A549 (cell line): ENCODE measurements around the gene TTC7B. TPM values are rescaled to one million over a fixed set of nuclear protein-coding genes. Genes with fewer than 3 reads are reported as not detected.

ENCODE experiments used
- ATAC-seq, 2 experiments: fragments of 200-7000 bp in 1 of 2; fragments of >200 bp in 1 of 2; cut with Nextera tagmentation in 1 of 2; cut with Tn5 transposase in 1 of 2; 3 replicates each; pipeline versions ENCODE4 v1.8.0 to v1.9.1; 2018 to 2020; ENCODE audit warnings: mild to moderate bottlenecking in 1 of 2, moderate library complexity in 1 of 2
- CTCF ChIA-PET: fragments of 300-600 bp; sonication (Branson Sonifier 250); formaldehyde crosslinking; extraction: SDS; loops from one replicate; lab custom pipeline; 2021; ENCODE audit warnings: antibody characterized with exemption, inconsistent platforms; lab: Yijun Ruan, JAX
- POLR2A ChIA-PET: fragments of 350-600 bp; formaldehyde crosslinking; extraction: SDS; loops from one replicate; lab custom pipeline; 2021; ENCODE audit warnings: antibody characterized with exemption, inconsistent platforms; lab: Yijun Ruan, JAX
- DNase-seq, 2 experiments: peaks; one replicate each; pipeline versions ENCODE4 v3.0.0 to v3.0.0-alpha.2; 2011 to 2016; ENCODE audit warnings: low read depth in 1 of 2, low spot score in 1 of 2
- FAIRE-seq: peaks from 2 replicates; lab custom pipeline; 2011; peaks lifted over from hg19 to GRCh38; lab: Jason Lieb, UNC
- H3K27ac ChIP-seq, 2 experiments: fragments of >200 bp; sonication (Bioruptor Twin); formaldehyde crosslinking; 3 replicates each; pipeline ENCODE4 v1.5.1; 2016 to 2017
- H3K4me1 ChIP-seq: fragments of >200 bp; sonication (Bioruptor Twin); formaldehyde crosslinking; 3 replicates; pipeline ENCODE4 v1.6.1; 2016
- H3K4me2 ChIP-seq: fragments of >200 bp; sonication (Bioruptor Twin); formaldehyde crosslinking; 3 replicates; pipeline ENCODE4 v1.6.1; 2016
- H3K4me3 ChIP-seq: fragments of >200 bp; sonication (Bioruptor Twin); formaldehyde crosslinking; 3 replicates; pipeline ENCODE4 v1.5.1; 2016
- H3K9me3 ChIP-seq: fragments of >200 bp; sonication (Bioruptor Twin); formaldehyde crosslinking; 3 replicates; pipeline ENCODE4 v1.6.1; 2016
- ATOH8 ChIP-seq: fragments of 250-450 bp; sonication (Bioruptor Pico); IDR thresholded peaks from 2 replicates; pipeline ENCODE4 v1.5.0; 2020; ENCODE audit warnings: low read depth, mild to moderate bottlenecking, moderate library complexity
- CHD4 ChIP-seq: fragments of 200-600 bp; sonication (generic); IDR thresholded peaks from 2 replicates; pipeline ENCODE4 v1.6.1; 2016; ENCODE audit warnings: antibody characterized with exemption, mild to moderate bottlenecking, borderline replicate concordance
- E2F6 ChIP-seq: IDR thresholded peaks from 2 replicates; pipeline ENCODE4 v1.6.1; 2012; ENCODE audit warnings: low read depth, borderline replicate concordance
- EHMT2 ChIP-seq: fragments of 200-600 bp; sonication (generic); IDR thresholded peaks from 2 replicates; pipeline ENCODE4 v1.6.1; 2016; ENCODE audit warnings: antibody characterized with exemption, low read depth, mild to moderate bottlenecking, moderate library complexity
- ESRRA ChIP-seq: fragments of 150-350 bp; IDR thresholded peaks from 2 replicates; pipeline ENCODE4 v1.6.1; 2014; ENCODE audit warnings: mild to moderate bottlenecking, low read length, borderline replicate concordance
- FOSB ChIP-seq: fragments of 250-450 bp; sonication (Bioruptor Pico); IDR thresholded peaks from 2 replicates; pipeline ENCODE4 v1.5.0; 2020; ENCODE audit warnings: mild to moderate bottlenecking, moderate library complexity
- HEYL ChIP-seq: fragments of 250-450 bp; sonication (Bioruptor Pico); IDR thresholded peaks from 2 replicates; pipeline ENCODE4 v1.8.0; 2021; ENCODE audit warnings: mild to moderate bottlenecking, moderate library complexity
- HOXA7 ChIP-seq: fragments of 250-450 bp; sonication (Bioruptor Pico); IDR thresholded peaks from 2 replicates; pipeline ENCODE4 v1.5.0; 2020; ENCODE audit warnings: mild to moderate bottlenecking, moderate library complexity
- HOXB13 ChIP-seq: fragments of 250-450 bp; sonication (Bioruptor Pico); IDR thresholded peaks from 2 replicates; pipeline ENCODE4 v1.5.0; 2020; ENCODE audit warnings: low read depth, mild to moderate bottlenecking, moderate library complexity
- JUN ChIP-seq, 2 experiments: fragments of >200 bp; sonication (Bioruptor Twin); formaldehyde crosslinking; IDR thresholded peaks; 2 replicates in 1 of 2; 3 replicates in 1 of 2; pipeline ENCODE4 v1.6.1; 2016 to 2017
- KDM1A ChIP-seq: fragments of 200-600 bp; sonication (generic); IDR thresholded peaks from 2 replicates; pipeline ENCODE4 v1.6.1; 2016; ENCODE audit warnings: low read depth, mild to moderate bottlenecking
- KDM5A ChIP-seq: fragments of 200-600 bp; sonication (generic); IDR thresholded peaks from 2 replicates; pipeline ENCODE4 v1.6.1; 2016; ENCODE audit warnings: antibody characterized with exemption, mild to moderate bottlenecking
- MAFK ChIP-seq: fragments of 450-650 bp; IDR thresholded peaks from 2 replicates; pipeline ENCODE4 v1.6.1; 2014; ENCODE audit not compliant: partially characterized antibody
- MAX ChIP-seq: IDR thresholded peaks from 2 replicates; pipeline ENCODE4 v1.6.1; 2012
- MYC ChIP-seq: IDR thresholded peaks from 2 replicates; pipeline ENCODE4 v1.6.1; 2012; ENCODE audit warnings: mild to moderate bottlenecking, inconsistent platforms, low read length, improper control_type of control experiment, borderline replicate concordance
- PHF8 ChIP-seq: fragments of 200-600 bp; sonication (generic); IDR thresholded peaks from 2 replicates; pipeline ENCODE4 v1.6.1; 2016; ENCODE audit warnings: low read depth, mild to moderate bottlenecking, antibody characterized with exemption, moderate library complexity, borderline replicate concordance
- POLR2A ChIP-seq: IDR thresholded peaks from 2 replicates; pipeline ENCODE4 v1.6.1; 2012; ENCODE audit warnings: mild to moderate bottlenecking, low read length
- RAD21 ChIP-seq, 2 experiments: fragments of >200 bp in 1 of 2; sonication (Bioruptor Twin) in 1 of 2; formaldehyde crosslinking in 1 of 2; IDR thresholded peaks in 1 of 2; conservative IDR thresholded peaks in 1 of 2; 2 replicates in 1 of 2; 3 replicates in 1 of 2; pipeline ENCODE4 v1.6.1; 2012 to 2018; ENCODE audit warnings: inconsistent platforms in 1 of 2
- REST ChIP-seq: fragments of 200-600 bp; sonication (generic); IDR thresholded peaks from 2 replicates; pipeline ENCODE4 v1.6.1; 2016; ENCODE audit warnings: antibody characterized with exemption, mild to moderate bottlenecking, moderate library complexity
- RFX5 ChIP-seq: fragments of 450-650 bp; IDR thresholded peaks from 2 replicates; pipeline ENCODE4 v1.7.1; 2014; ENCODE audit warnings: antibody characterized with exemption, mild to moderate bottlenecking, moderate library complexity
- SREBF2 ChIP-seq: fragments of 450-650 bp; IDR thresholded peaks from 2 replicates; pipeline ENCODE4 v1.6.1; 2014; ENCODE audit warnings: mild to moderate bottlenecking, moderate library complexity
- TFCP2L1 ChIP-seq: fragments of 250-450 bp; sonication (Bioruptor Pico); IDR thresholded peaks from 2 replicates; pipeline ENCODE4 v1.5.0; 2021; ENCODE audit warnings: mild to moderate bottlenecking
- USF2 ChIP-seq: fragments of 450-650 bp; IDR thresholded peaks from 2 replicates; pipeline ENCODE4 v1.6.1; 2014; ENCODE audit warnings: antibody characterized with exemption
- ZFP36 ChIP-seq: fragments of 450-650 bp; IDR thresholded peaks from 2 replicates; pipeline ENCODE4 v1.6.1; 2014; ENCODE audit warnings: borderline replicate concordance; ENCODE audit not compliant: partially characterized antibody
- WGBS: methylation state at CpG from one replicate; pipeline ENCODE4 v1.1.6; 2017; ENCODE audit errors: missing lambda C conversion rate; 5-methylcytosine and 5-hydroxymethylcytosine counted together
- polyA plus RNA-seq, 4 experiments: library from polyadenylated mRNA; depleted of rRNA in 3 of 4; stranded (reverse); fragments of >200 nt; fragmentation: RNase III in 1 of 4; extraction: RNeasy Plus Mini Kit Qiagen cat#74134 plus additional on column Dnase treatment in 1 of 4; gene quantifications; 2 replicates in 3 of 4; 3 replicates in 1 of 4; pipeline ENCODE4 v1.2.3, GENCODE V29; 2011 to 2017

Gene TTC7B
- polyA plus RNA-seq, 2 of the 4 experiments (the other 2 are of a cell fraction): 16.6 to 28.0 TPM

- CTCF ChIA-PET: interaction anchor here (1.0 to 1.7 kb wide), 3 partner anchors 13 to 88 kb away, joined by 3 to 4 read pairs (median 3); no protein-coding TSS in a partner anchor
- POLR2A ChIA-PET: interaction anchor here (0.7 kb wide), 1 partner anchor 90 kb away, joined by 3 read pairs; the partner anchor contains the start of gene CALM1
- DNase-seq (no peak), ATAC-seq (no peak), FAIRE-seq (no peak)
- WGBS: 32% methylated on average over 4 of the region's 4 CpGs
- no peak overlapping the region for H3K4me3 ChIP-seq
- no peak for TF ChIP-seq JUN (IDR thresholded peaks at IDR 0.05)
- no peak for TF ChIP-seq REST
- TF ChIP-seq EHMT2: no peak
- no peak for TF ChIP-seq ATOH8 (CRISPR knock-in tag)
- TF ChIP-seq KDM1A: no peak
- no peak for TF ChIP-seq MYC
- TF ChIP-seq POLR2A: no peak
- TF ChIP-seq TFCP2L1: no peak
- TF ChIP-seq MAX: no peak
- TF ChIP-seq HOXB13 (CRISPR knock-in tag): no peak
- TF ChIP-seq FOSB: no peak
- no peak for TF ChIP-seq KDM5A
- no peak overlapping the region for H3K4me2 ChIP-seq
- H3K27ac ChIP-seq: no peak overlapping the region
- 0 out of 3 replicates have a peak, but pooled peaks cover under 1% of the 10 kb centered on the region for H3K9me3 ChIP-seq
- no peaks in the 10 kb centered on the region for H3K4me1 ChIP-seq
These were observed 329.2 kb downstream of the TTC7B start for GRCh38 chr14:90487031-90487430.

GRCh38 chr14:90484291-90484690, 331.9 kb downstream of the TTC7B start:
- ATAC-seq (no peak), DNase-seq (no peak), FAIRE-seq (no peak)
- ChIA-PET CTCF (interaction anchor here (1.0 to 1.6 kb wide), 2 partner anchors 9 to 39 kb away, joined by 3 to 4 read pairs; no protein-coding TSS in a partner anchor), POLR2A (no interaction called here)
- no peak overlapping the region for H3K4me2 ChIP-seq
- no peak overlapping the region for H3K27ac ChIP-seq
- 17% methylated on average over 3 of the region's 3 CpGs for WGBS
- no peaks in the 10 kb centered on the region for H3K4me1 ChIP-seq
- H3K9me3 ChIP-seq: peaks cover 5% of the 10 kb centered on the region; the same call in 1 of the 3 replicates
- no peak for TF ChIP-seq PHF8
- TF ChIP-seq MAFK: no peak
- H3K4me3 ChIP-seq: no peak overlapping the region

GRCh38 chr14:90483571-90483974, 332.7 kb downstream of the TTC7B start:
- H3K4me1 ChIP-seq: no peaks in the 10 kb centered on the region
- peaks cover 5% of the 10 kb centered on the region; the same call in 1 of the 3 replicates for H3K9me3 ChIP-seq
- TF ChIP-seq USF2 (no peak), E2F6 (no peak), EHMT2 (no peak), HOXA7 (CRISPR knock-in tag) (no peak), FOSB (no peak), RFX5 (no peak), HEYL (CRISPR knock-in tag) (no peak), ZFP36 (no peak), SREBF2 (no peak), ESRRA (no peak), CHD4 (no peak), ATOH8 (CRISPR knock-in tag) (no peak), KDM5A (no peak), POLR2A (no peak), RAD21 (conservative IDR thresholded peaks at IDR 0.05 in 1 of 2, IDR thresholded peaks at IDR 0.05 in 1 of 2) (no peak)
- H3K4me3 ChIP-seq: no peak overlapping the region
- DNase-seq: no peak
- CTCF ChIA-PET: interaction anchor here (1.0 to 1.6 kb wide), 2 partner anchors 10 to 39 kb away, joined by 3 to 4 read pairs; no protein-coding TSS in a partner anchor
- H3K4me2 ChIP-seq: no peak overlapping the region
- no peak for ATAC-seq
- WGBS: 50% methylated on average over 11 of the region's 11 CpGs
- POLR2A ChIA-PET: no interaction called here
- H3K27ac ChIP-seq: no peak overlapping the region
- no peak for FAIRE-seq
